K562 (cell line): Measurements from ENCODE around the gene CTNNA3. TPM values are rescaled to one million over a fixed set of nuclear protein-coding genes. Genes with fewer than 3 reads are reported as not detected.

Experiments used
- ATAC-seq: fragments of 200-7000 bp; cut with Tn5 transposase; 3 replicates; pipeline ENCODE4 v1.9.1; 2020; ENCODE audit warnings: moderate library complexity
- BruUV-seq: library from RNA; stranded (reverse); fragments of 400-500 nt; replicated peaks from 2 replicates; lab custom pipeline; 2021; lab: Mats Ljungman, UMichigan
- CTCF ChIA-PET: fragments of 300-600 bp; formaldehyde crosslinking; extraction: SDS; loops from one replicate; lab custom pipeline; 2021; ENCODE audit warnings: low intra/inter-chr PET ratio; lab: Yijun Ruan, JAX
- POLR2A ChIA-PET: fragments of 300-600, 350-650 bp; sonication (Branson Sonifier 250); formaldehyde crosslinking; extraction: SDS; loops from one replicate; lab custom pipeline; 2021; ENCODE audit warnings: antibody characterized with exemption, inconsistent platforms; lab: Yijun Ruan, JAX
- DNase-seq, 4 experiments: peaks; one replicate each; pipeline versions ENCODE4 v3.0.0 to v3.0.0-alpha.2; 2011 to 2018; ENCODE audit warnings: low spot score in 3 of 4, mixed read lengths in 3 of 4; ENCODE audit errors: extremely low read depth in 1 of 4
- FAIRE-seq: peaks from 2 replicates; lab custom pipeline; 2011; peaks lifted over from hg19 to GRCh38; lab: Jason Lieb, UNC
- H2AFZ ChIP-seq: 2 replicates; pipeline ENCODE4 v1.6.0; 2011; ENCODE audit warnings: low read depth, low read length, control low read depth, inconsistent platforms
- H3K27ac ChIP-seq: fragments of 200-600 bp; 3 replicates; pipeline ENCODE4 v1.8.0; 2011; ENCODE audit warnings: low read depth, mild to moderate bottlenecking, control low read depth, inconsistent platforms, low read length, moderate library complexity, mixed read lengths; ENCODE audit errors: extremely low read depth
- H3K27me3 ChIP-seq, 2 experiments: fragments of 300-600 bp in 1 of 2; 2 replicates in 1 of 2; 3 replicates in 1 of 2; pipeline versions ENCODE4 v1.6.0 to v1.8.0; 2011; ENCODE audit warnings: inconsistent platforms in 2 of 2, low read length in 2 of 2, mild to moderate bottlenecking in 1 of 2, mixed read lengths in 1 of 2, moderate library complexity in 1 of 2; ENCODE audit not compliant: control insufficient read depth in 2 of 2, insufficient read depth in 2 of 2
- H3K36me3 ChIP-seq: fragments of 300-600 bp; 3 replicates; pipeline ENCODE4 v1.8.0; 2011; ENCODE audit warnings: mild to moderate bottlenecking, low read length, inconsistent platforms; ENCODE audit not compliant: control insufficient read depth, insufficient read depth
- H3K4me1 ChIP-seq, 2 experiments: fragments of 200-600 bp in 1 of 2; replicated peaks in 1 of 2; 2 replicates in 1 of 2; 3 replicates in 1 of 2; pipeline versions ENCODE4 v1.5.1 to v1.8.0; 2011; ENCODE audit warnings: inconsistent platforms in 2 of 2, low read length in 2 of 2, mild to moderate bottlenecking in 1 of 2, mixed read lengths in 1 of 2, moderate library complexity in 1 of 2; ENCODE audit not compliant: control insufficient read depth in 2 of 2, insufficient read depth in 2 of 2
- H3K4me2 ChIP-seq: 2 replicates; pipeline ENCODE4 v1.6.1; 2011; ENCODE audit warnings: low read length, control low read depth, inconsistent platforms, mixed read lengths; ENCODE audit not compliant: insufficient read depth
- H3K4me3 ChIP-seq: fragments of 200-600 bp; sonication (generic), shearing (Covaris generic); 2 replicates; pipeline ENCODE4 v1.5.1; 2016; ENCODE audit warnings: control low read depth, inconsistent platforms
- H3K79me2 ChIP-seq: fragments of 200-600 bp; 3 replicates; pipeline ENCODE4 v1.8.0; 2011; ENCODE audit warnings: low read length, inconsistent platforms; ENCODE audit not compliant: control insufficient read depth, insufficient read depth
- H3K9ac ChIP-seq, 2 experiments: 2 replicates each; pipeline versions ENCODE4 v1.6.0 to v1.6.1; 2011; ENCODE audit warnings: low read depth in 2 of 2, low read length in 2 of 2, control low read depth in 1 of 2, inconsistent platforms in 1 of 2, mild to moderate bottlenecking in 1 of 2, mixed read lengths in 1 of 2; ENCODE audit not compliant: insufficient read depth in 1 of 2
- H3K9me1 ChIP-seq: one replicate; pipeline ENCODE4 v1.6.0; 2011; ENCODE audit warnings: inconsistent platforms, mild to moderate bottlenecking, low read length, moderate library complexity; ENCODE audit not compliant: control insufficient read depth, insufficient read depth
- H3K9me3 ChIP-seq: replicated peaks from 2 replicates; pipeline ENCODE4 v1.5.1; 2011; ENCODE audit warnings: low read depth, low read length, inconsistent platforms; ENCODE audit not compliant: control insufficient read depth, insufficient read depth
- H4K20me1 ChIP-seq: replicated peaks from 2 replicates; pipeline ENCODE4 v1.6.1; 2011; ENCODE audit warnings: low read length, inconsistent platforms, mixed read lengths; ENCODE audit not compliant: control insufficient read depth, insufficient read depth
- EGR1 ChIP-seq: fragments of 450-650 bp; conservative IDR thresholded peaks from 2 replicates; pipeline ENCODE4 v1.6.1; 2017; ENCODE audit warnings: mild to moderate bottlenecking
- ETV6 ChIP-seq, 3 experiments: fragments of 150-350 bp in 1 of 3; sonication (generic) in 1 of 3; formaldehyde crosslinking in 1 of 3; IDR thresholded peaks; 2 replicates each; pipeline versions ENCODE4 v1.6.1 to v1.8.0; 2014 to 2022; ENCODE audit warnings: borderline replicate concordance in 2 of 3, low read depth in 2 of 3, antibody characterized with exemption in 1 of 3, low read length in 1 of 3, mild to moderate bottlenecking in 1 of 3, missing genetic modification reagents in 1 of 3
- HDAC3 ChIP-seq: fragments of 450-650 bp; IDR thresholded peaks from 2 replicates; pipeline ENCODE4 v1.6.1; 2018; ENCODE audit warnings: borderline replicate concordance, mild to moderate bottlenecking, moderate library complexity; ENCODE audit not compliant: partially characterized antibody
- IFI16 ChIP-seq: fragments of 250-450 bp; sonication (Bioruptor Pico); IDR thresholded peaks from 2 replicates; pipeline ENCODE4 v2.1.2; 2022; ENCODE audit warnings: mild to moderate bottlenecking, inconsistent platforms
- JUNB ChIP-seq: fragments of 450-650 bp; formaldehyde crosslinking; conservative IDR thresholded peaks from 2 replicates; pipeline ENCODE4 v1.4.0; 2020; ENCODE audit warnings: mild to moderate bottlenecking
- LCOR ChIP-seq: sonication (generic); formaldehyde crosslinking; IDR thresholded peaks from 2 replicates; pipeline ENCODE4 v1.8.0; 2022; ENCODE audit warnings: mild to moderate bottlenecking, missing genetic modification reagents
- MAZ ChIP-seq, 2 experiments: fragments of 450-650 bp in 1 of 2; sonication (generic) in 1 of 2; formaldehyde crosslinking; IDR thresholded peaks in 1 of 2; conservative IDR thresholded peaks in 1 of 2; 2 replicates each; pipeline versions ENCODE4 v1.4.0 to v1.5.0; 2020; ENCODE audit warnings: mild to moderate bottlenecking in 1 of 2, missing genetic modification reagents in 1 of 2
- NCOA4 ChIP-seq: fragments of 450-650 bp; IDR thresholded peaks from 2 replicates; pipeline ENCODE4 v1.6.1; 2018; ENCODE audit warnings: mild to moderate bottlenecking; ENCODE audit not compliant: partially characterized antibody
- NFE2L1 ChIP-seq: fragments of 450-650 bp; IDR thresholded peaks from 2 replicates; pipeline ENCODE4 v1.6.1; 2016; ENCODE audit warnings: missing genetic modification characterization, low read depth, mild to moderate bottlenecking, missing compliant biosample characterization, moderate library complexity, borderline replicate concordance
- RFX1 ChIP-seq: fragments of 450-650 bp; IDR thresholded peaks from 2 replicates; pipeline ENCODE4 v1.6.1; 2016; ENCODE audit warnings: mild to moderate bottlenecking, moderate library complexity
- SRSF9 ChIP-seq: fragments of 200-400 bp; formaldehyde crosslinking; IDR thresholded peaks from 2 replicates; pipeline ENCODE4 v1.6.1; 2017; ENCODE audit warnings: low read depth, low read length, borderline replicate concordance
- STAT5B ChIP-seq: fragments of 250-450 bp; sonication (Bioruptor Pico); IDR thresholded peaks from 2 replicates; pipeline ENCODE4 v1.8.0; 2021; ENCODE audit warnings: mild to moderate bottlenecking, inconsistent platforms
- TGIF2 ChIP-seq: sonication (generic); formaldehyde crosslinking; IDR thresholded peaks from 2 replicates; pipeline ENCODE4 v1.8.1; 2022; ENCODE audit warnings: mild to moderate bottlenecking, missing genetic modification reagents, moderate library complexity
- ZNF140 ChIP-seq: fragments of 250-450 bp; sonication (Bioruptor Pico); IDR thresholded peaks from 2 replicates; pipeline ENCODE4 v1.8.0; 2021; ENCODE audit warnings: moderate library complexity, mild to moderate bottlenecking, inconsistent platforms
- ZNF436 ChIP-seq: fragments of 250-450, 450-650 bp; sonication (Bioruptor Pico); formaldehyde crosslinking; IDR thresholded peaks from 2 replicates; pipeline ENCODE4 v1.7.0; 2020; ENCODE audit warnings: mild to moderate bottlenecking
- ZNF444 ChIP-seq: fragments of 250-450 bp; sonication (Bioruptor Pico); IDR thresholded peaks from 2 replicates; pipeline ENCODE4 v1.4.0; 2020; ENCODE audit warnings: mild to moderate bottlenecking, moderate library complexity
- WGBS: fragments of 100-300 bp; shearing (Covaris generic); methylation state at CpG from one replicate; pipeline ENCODE4 v1.1.6; 2016; ENCODE audit warnings: low coverage, mixed read lengths; ENCODE audit not compliant: insufficient coverage; ENCODE audit errors: missing lambda C conversion rate; 5-methylcytosine and 5-hydroxymethylcytosine counted together
- in situ Hi-C: fragments of 300-500 bp; cut with MboI; formaldehyde crosslinking; loops from 4 replicates; pipeline ENCODE4 v1.15.0; 2018; ENCODE audit warnings: inconsistent platforms, mixed read lengths
- intact Hi-C: fragments of 100-400 bp; cut with micrococcal nuclease; formaldehyde crosslinking; loops from 2 replicates; pipeline ENCODE4 v1.14.2; 2022
- polyA plus RNA-seq, 8 experiments: library from polyadenylated mRNA; depleted of rRNA in 4 of 8; stranded (reverse) in 5 of 8; unstranded in 3 of 8; fragments of >200 nt; fragmentation: Nextera tagmentation in 2 of 8; fragmentation: Illumina TruSeq in 1 of 8; extraction: Ambion mirVana in 2 of 8; extraction: Trizol in 1 of 8; gene quantifications; 2 replicates each; pipeline versions ENCODE4 v1.2.1 to v1.2.3, GENCODE V29; 2011 to 2014; ENCODE audit warnings: inconsistent platforms in 1 of 8, missing spikeins in 1 of 8
- total RNA-seq, 7 experiments: library from RNA; depleted of rRNA in 6 of 7; stranded (reverse); fragments of >200 nt in 6 of 7; fragmentation: Illumina TruSeq in 2 of 7; extraction: Trizol in 2 of 7; gene quantifications; 2 replicates each; pipeline versions ENCODE4 v1.2.1 to v1.2.3, GENCODE V29; 2011 to 2021; ENCODE audit warnings: low replicate concordance in 1 of 7
- TF ChIP-seq, protein P1 (sequence below): fragments of 450-650 bp; formaldehyde crosslinking; IDR thresholded peaks from 2 replicates; pipeline ENCODE4 v1.4.0; 2020; ENCODE audit warnings: mild to moderate bottlenecking
- TF ChIP-seq, protein P2 (sequence below), 2 experiments: fragments of 250-450 bp in 1 of 2; fragments of 450-650 bp in 1 of 2; sonication (Bioruptor Pico) in 1 of 2; IDR thresholded peaks; 2 replicates each; pipeline versions ENCODE4 v1.6.1 to v1.8.0; 2016 to 2021; ENCODE audit warnings: mild to moderate bottlenecking in 2 of 2, moderate library complexity in 2 of 2, missing compliant biosample characterization in 1 of 2, missing genetic modification characterization in 1 of 2

Gene CTNNA3
- total and polyA plus RNA-seq, 9 of the 15 experiments (the other 6 are each of a cell fraction or from before 2014, with no cell fraction given), result 0.04 TPM; not detected in 8

DNA sequence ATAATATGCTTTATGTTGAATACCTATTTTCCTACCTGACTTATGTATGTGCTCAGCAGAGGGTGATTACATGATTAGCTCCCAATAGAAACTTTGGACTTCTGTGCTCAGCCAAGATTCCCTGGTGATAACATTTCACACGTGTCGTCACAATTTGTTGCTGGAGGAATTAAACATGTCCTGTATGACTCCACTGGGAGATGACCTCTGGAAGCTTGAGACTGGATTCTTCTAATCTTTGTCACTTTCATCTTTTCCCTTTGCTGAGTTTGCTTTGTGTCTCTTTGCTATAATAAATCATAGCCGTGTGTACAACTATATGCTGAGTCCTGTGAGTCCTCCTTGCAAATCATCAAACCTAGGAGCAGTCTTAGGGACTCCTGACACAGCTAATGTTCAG, 891.0 kb downstream of the CTNNA3 start:
- Histone ChIP-seq H3K9me3 (no peaks in the 10 kb centered on the region; the same call in 1 of the 2 replicates), H3K4me2 (no peak overlapping the region), H3K79me2 (no peaks in the 10 kb centered on the region), H4K20me1 (no peaks in the 10 kb centered on the region), H3K27ac (no peak overlapping the region), H3K36me3 (no peaks in the 10 kb centered on the region), H3K27me3 (no peaks in the 10 kb centered on the region), H3K4me1 (no peaks in the 10 kb centered on the region), H3K9ac (no peak overlapping the region), H2AFZ (no peak overlapping the region), H3K9me1 (no peaks in the 10 kb centered on the region), H3K4me3 (no peak overlapping the region)
- TF ChIP-seq, protein P1, sequence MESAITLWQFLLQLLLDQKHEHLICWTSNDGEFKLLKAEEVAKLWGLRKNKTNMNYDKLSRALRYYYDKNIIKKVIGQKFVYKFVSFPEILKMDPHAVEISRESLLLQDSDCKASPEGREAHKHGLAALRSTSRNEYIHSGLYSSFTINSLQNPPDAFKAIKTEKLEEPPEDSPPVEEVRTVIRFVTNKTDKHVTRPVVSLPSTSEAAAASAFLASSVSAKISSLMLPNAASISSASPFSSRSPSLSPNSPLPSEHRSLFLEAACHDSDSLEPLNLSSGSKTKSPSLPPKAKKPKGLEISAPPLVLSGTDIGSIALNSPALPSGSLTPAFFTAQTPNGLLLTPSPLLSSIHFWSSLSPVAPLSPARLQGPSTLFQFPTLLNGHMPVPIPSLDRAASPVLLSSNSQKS (CRISPR knock-in tag), result no peak
- no peak for TF ChIP-seq ZNF436
- no peak for TF ChIP-seq JUNB (CRISPR knock-in tag)
- no peak for TF ChIP-seq MAZ (CRISPR knock-in tag; conservative IDR thresholded peaks at IDR 0.05 in 1 of 2, IDR thresholded peaks at IDR 0.05 in 1 of 2)
- TF ChIP-seq ETV6 (IDR thresholded peaks at IDR 0.05; ENCODE audit: borderline replicate concordance in 1 of 2, low read depth in 2 of 2, low read length in 1 of 2), result no peak
- no peak for TF ChIP-seq ETV6 (CRISPR knock-in tag; IDR thresholded peaks at IDR 0.05; ENCODE audit: borderline replicate concordance)
- TF ChIP-seq ZNF140, result no peak
- TF ChIP-seq LCOR (CRISPR knock-in tag), result no peak
- no peak for TF ChIP-seq RFX1
- TF ChIP-seq TGIF2, result no peak
- TF ChIP-seq NCOA4, result no peak
- TF ChIP-seq ZNF444 (CRISPR knock-in tag), result no peak
- TF ChIP-seq HDAC3, result no peak
- no peak for TF ChIP-seq STAT5B
- TF ChIP-seq EGR1, result no peak
- TF ChIP-seq IFI16 (CRISPR knock-in tag), result no peak
- TF ChIP-seq, protein P2, sequence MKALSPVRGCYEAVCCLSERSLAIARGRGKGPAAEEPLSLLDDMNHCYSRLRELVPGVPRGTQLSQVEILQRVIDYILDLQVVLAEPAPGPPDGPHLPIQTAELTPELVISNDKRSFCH (CRISPR knock-in tag; IDR thresholded peaks at IDR 0.05), result no peak
- TF ChIP-seq, protein P2 (tag; IDR thresholded peaks at IDR 0.05), result no peak
- TF ChIP-seq NFE2L1 (tag), result no peak
- no peak for TF ChIP-seq SRSF9
- ChIA-PET CTCF (no interaction called here), POLR2A (no interaction called here)
- intact Hi-C loops, result no loop called here
- in situ Hi-C loops, result no loop called here
- BruUV-seq, result no TSS peak
- DNase-seq (no peak), FAIRE-seq (no peak), ATAC-seq (no peak)
- WGBS, result 0% methylated on average over 3 of the region's 3 CpGs
